ENCODE results near the gene PRMT7.

PRMT7 gene

GRCh38 chr16:68350813-68351350, 40.1 kb downstream of the PRMT7 start:
- DNase-seq, result no peak

- DNase-seq, result no peak
Observed at GRCh38 chr16:68351463-68351862, 40.6 kb downstream of the PRMT7 start.

GRCh38 chr16:68351991-68352431, 41.2 kb downstream of the PRMT7 start:
- DNase-seq, result no peak

- DNase-seq, result no peak
Observed at GRCh38 chr16:68353366-68353765, 42.5 kb downstream of the PRMT7 start.

GRCh38 chr16:68354816-68355215, 44.0 kb downstream of the PRMT7 start:
- DNase-seq, result no peak

- no peak for DNase-seq
Observed at GRCh38 chr16:68355447-68356248, 44.8 kb downstream of the PRMT7 start.

- peak; percentile 33 to 70 (median 54) for DNase-seq
Observed at GRCh38 chr16:68356249-68356918, 45.6 kb downstream of the PRMT7 start.

- DNase-seq, result no peak
Observed at GRCh38 chr16:68356919-68357286, 46.1 kb downstream of the PRMT7 start.

GRCh38 chr16:68357521-68357922, 46.7 kb downstream of the PRMT7 start:
- no peak for DNase-seq

GRCh38 chr16:68357923-68358322, 47.1 kb downstream of the PRMT7 start:
- no peak for DNase-seq

- DNase-seq, result no peak
Observed at GRCh38 chr16:68358951-68359350, 48.1 kb downstream of the PRMT7 start.

- no peak for DNase-seq
Observed at GRCh38 chr16:68359398-68360191, 48.8 kb downstream of the PRMT7 start.

- DNase-seq, result no peak
Observed at GRCh38 chr16:68360547-68360946, 49.7 kb downstream of the PRMT7 start.

- DNase-seq, result no peak
Observed at GRCh38 chr16:68360956-68361355, 50.1 kb downstream of the PRMT7 start.

- DNase-seq, result no peak
Observed at GRCh38 chr16:68361485-68361884, 50.7 kb downstream of the PRMT7 start.

- DNase-seq, result no peak
Observed at GRCh38 chr16:68362262-68362913, 51.6 kb downstream of the PRMT7 start.

- DNase-seq, result no peak
Observed at GRCh38 chr16:68362947-68363657, 52.3 kb downstream of the PRMT7 start.

GRCh38 chr16:68363658-68364521, 53.1 kb downstream of the PRMT7 start:
- no peak for DNase-seq

GRCh38 chr16:68364561-68364998, 53.8 kb downstream of the PRMT7 start:
- no peak for DNase-seq

- no peak for DNase-seq
Observed at GRCh38 chr16:68365167-68365817, 54.5 kb downstream of the PRMT7 start.

Measured in stimulated activated naive CD4-positive, alpha-beta T cell (primary cell).